K562 (cell line): Measurements from ENCODE around the gene BSPH1. TPM values are rescaled to one million over a fixed set of nuclear protein-coding genes. Genes with fewer than 3 reads are reported as not detected.

Experiments used
- ATAC-seq: fragments of 200-7000 bp; cut with Tn5 transposase; 3 replicates; pipeline ENCODE4 v1.9.1; 2020; ENCODE audit warnings: moderate library complexity
- BruUV-seq: library from RNA; stranded (reverse); fragments of 400-500 nt; replicated peaks from 2 replicates; lab custom pipeline; 2021; lab: Mats Ljungman, UMichigan
- CTCF ChIA-PET: fragments of 300-600 bp; formaldehyde crosslinking; extraction: SDS; loops from one replicate; lab custom pipeline; 2021; ENCODE audit warnings: low intra/inter-chr PET ratio; lab: Yijun Ruan, JAX
- POLR2A ChIA-PET: fragments of 300-600, 350-650 bp; sonication (Branson Sonifier 250); formaldehyde crosslinking; extraction: SDS; loops from one replicate; lab custom pipeline; 2021; ENCODE audit warnings: antibody characterized with exemption, inconsistent platforms; lab: Yijun Ruan, JAX
- DNase-seq, 4 experiments: peaks; one replicate each; pipeline versions ENCODE4 v3.0.0 to v3.0.0-alpha.2; 2011 to 2018; ENCODE audit warnings: low spot score in 3 of 4, mixed read lengths in 3 of 4; ENCODE audit errors: extremely low read depth in 1 of 4
- FAIRE-seq: peaks from 2 replicates; lab custom pipeline; 2011; peaks lifted over from hg19 to GRCh38; lab: Jason Lieb, UNC
- H2AFZ ChIP-seq: 2 replicates; pipeline ENCODE4 v1.6.0; 2011; ENCODE audit warnings: low read depth, low read length, control low read depth, inconsistent platforms
- H3K27ac ChIP-seq: fragments of 200-600 bp; 3 replicates; pipeline ENCODE4 v1.8.0; 2011; ENCODE audit warnings: low read depth, mild to moderate bottlenecking, control low read depth, inconsistent platforms, low read length, moderate library complexity, mixed read lengths; ENCODE audit errors: extremely low read depth
- H3K27me3 ChIP-seq, 2 experiments: fragments of 300-600 bp in 1 of 2; 2 replicates in 1 of 2; 3 replicates in 1 of 2; pipeline versions ENCODE4 v1.6.0 to v1.8.0; 2011; ENCODE audit warnings: inconsistent platforms in 2 of 2, low read length in 2 of 2, mild to moderate bottlenecking in 1 of 2, mixed read lengths in 1 of 2, moderate library complexity in 1 of 2; ENCODE audit not compliant: control insufficient read depth in 2 of 2, insufficient read depth in 2 of 2
- H3K36me3 ChIP-seq: fragments of 300-600 bp; 3 replicates; pipeline ENCODE4 v1.8.0; 2011; ENCODE audit warnings: mild to moderate bottlenecking, low read length, inconsistent platforms; ENCODE audit not compliant: control insufficient read depth, insufficient read depth
- H3K4me1 ChIP-seq, 2 experiments: fragments of 200-600 bp in 1 of 2; replicated peaks in 1 of 2; 2 replicates in 1 of 2; 3 replicates in 1 of 2; pipeline versions ENCODE4 v1.5.1 to v1.8.0; 2011; ENCODE audit warnings: inconsistent platforms in 2 of 2, low read length in 2 of 2, mild to moderate bottlenecking in 1 of 2, mixed read lengths in 1 of 2, moderate library complexity in 1 of 2; ENCODE audit not compliant: control insufficient read depth in 2 of 2, insufficient read depth in 2 of 2
- H3K4me2 ChIP-seq: 2 replicates; pipeline ENCODE4 v1.6.1; 2011; ENCODE audit warnings: low read length, control low read depth, inconsistent platforms, mixed read lengths; ENCODE audit not compliant: insufficient read depth
- H3K4me3 ChIP-seq: fragments of 200-600 bp; sonication (generic), shearing (Covaris generic); 2 replicates; pipeline ENCODE4 v1.5.1; 2016; ENCODE audit warnings: control low read depth, inconsistent platforms
- H3K79me2 ChIP-seq: fragments of 200-600 bp; 3 replicates; pipeline ENCODE4 v1.8.0; 2011; ENCODE audit warnings: low read length, inconsistent platforms; ENCODE audit not compliant: control insufficient read depth, insufficient read depth
- H3K9ac ChIP-seq, 2 experiments: 2 replicates each; pipeline versions ENCODE4 v1.6.0 to v1.6.1; 2011; ENCODE audit warnings: low read depth in 2 of 2, low read length in 2 of 2, control low read depth in 1 of 2, inconsistent platforms in 1 of 2, mild to moderate bottlenecking in 1 of 2, mixed read lengths in 1 of 2; ENCODE audit not compliant: insufficient read depth in 1 of 2
- H3K9me1 ChIP-seq: one replicate; pipeline ENCODE4 v1.6.0; 2011; ENCODE audit warnings: inconsistent platforms, mild to moderate bottlenecking, low read length, moderate library complexity; ENCODE audit not compliant: control insufficient read depth, insufficient read depth
- H3K9me3 ChIP-seq: replicated peaks from 2 replicates; pipeline ENCODE4 v1.5.1; 2011; ENCODE audit warnings: low read depth, low read length, inconsistent platforms; ENCODE audit not compliant: control insufficient read depth, insufficient read depth
- H4K20me1 ChIP-seq: replicated peaks from 2 replicates; pipeline ENCODE4 v1.6.1; 2011; ENCODE audit warnings: low read length, inconsistent platforms, mixed read lengths; ENCODE audit not compliant: control insufficient read depth, insufficient read depth
- CHD4 ChIP-seq: fragments of 200-600 bp; sonication (generic); IDR thresholded peaks from 3 replicates; pipeline ENCODE4 v1.6.1; 2012; ENCODE audit warnings: low read depth, mild to moderate bottlenecking, mixed read lengths, low read length, inconsistent platforms; ENCODE audit not compliant: insufficient read depth, insufficient replicate concordance, poor library complexity, severe bottlenecking
- NFIX ChIP-seq: fragments of 250-450 bp; sonication (Bioruptor Pico); IDR thresholded peaks from 2 replicates; pipeline ENCODE4 v1.4.0; 2020; ENCODE audit warnings: low read depth, mild to moderate bottlenecking, moderate library complexity
- SREBF2 ChIP-seq: sonication (generic); formaldehyde crosslinking; IDR thresholded peaks from 2 replicates; pipeline ENCODE4 v1.4.0; 2020; ENCODE audit warnings: mild to moderate bottlenecking, missing genetic modification reagents
- TCF7L2 ChIP-seq: fragments of 150-350 bp; IDR thresholded peaks from 2 replicates; pipeline ENCODE4 v1.6.1; 2016; ENCODE audit warnings: low read depth, mild to moderate bottlenecking, low read length, moderate library complexity
- TRIM24 ChIP-seq, 2 experiments: fragments of 450-650 bp; IDR thresholded peaks; 2 replicates each; pipeline ENCODE4 v1.6.1; 2016
- ZNF280A ChIP-seq: fragments of 450-650 bp; IDR thresholded peaks from 2 replicates; pipeline ENCODE4 v1.6.1; 2018; ENCODE audit warnings: mild to moderate bottlenecking, low read depth; ENCODE audit not compliant: partially characterized antibody
- ZNF408 ChIP-seq: fragments of 250-450 bp; sonication (Bioruptor Pico); IDR thresholded peaks from 2 replicates; pipeline ENCODE4 v1.4.0; 2020; ENCODE audit warnings: low read depth, mild to moderate bottlenecking, moderate library complexity
- ZNF551 ChIP-seq: fragments of 250-450 bp; sonication (Bioruptor Pico); IDR thresholded peaks from 2 replicates; pipeline ENCODE4 v1.5.0; 2021; ENCODE audit warnings: mild to moderate bottlenecking, moderate library complexity
- WGBS: fragments of 100-300 bp; shearing (Covaris generic); methylation state at CpG from one replicate; pipeline ENCODE4 v1.1.6; 2016; ENCODE audit warnings: low coverage, mixed read lengths; ENCODE audit not compliant: insufficient coverage; ENCODE audit errors: missing lambda C conversion rate; 5-methylcytosine and 5-hydroxymethylcytosine counted together
- in situ Hi-C: fragments of 300-500 bp; cut with MboI; formaldehyde crosslinking; loops from 4 replicates; pipeline ENCODE4 v1.15.0; 2018; ENCODE audit warnings: inconsistent platforms, mixed read lengths
- intact Hi-C: fragments of 100-400 bp; cut with micrococcal nuclease; formaldehyde crosslinking; loops from 2 replicates; pipeline ENCODE4 v1.14.2; 2022
- polyA plus RNA-seq, 8 experiments: library from polyadenylated mRNA; depleted of rRNA in 4 of 8; stranded (reverse) in 5 of 8; unstranded in 3 of 8; fragments of >200 nt; fragmentation: Nextera tagmentation in 2 of 8; fragmentation: Illumina TruSeq in 1 of 8; extraction: Ambion mirVana in 2 of 8; extraction: Trizol in 1 of 8; gene quantifications; 2 replicates each; pipeline versions ENCODE4 v1.2.1 to v1.2.3, GENCODE V29; 2011 to 2014; ENCODE audit warnings: inconsistent platforms in 1 of 8, missing spikeins in 1 of 8
- total RNA-seq, 7 experiments: library from RNA; depleted of rRNA in 6 of 7; stranded (reverse); fragments of >200 nt in 6 of 7; fragmentation: Illumina TruSeq in 2 of 7; extraction: Trizol in 2 of 7; gene quantifications; 2 replicates each; pipeline versions ENCODE4 v1.2.1 to v1.2.3, GENCODE V29; 2011 to 2021; ENCODE audit warnings: low replicate concordance in 1 of 7
- TF ChIP-seq, protein P1 (sequence below): fragments of 250-450 bp; sonication (Bioruptor Pico); IDR thresholded peaks from 2 replicates; pipeline ENCODE4 v1.4.0; 2020; ENCODE audit warnings: mild to moderate bottlenecking, moderate library complexity
- TF ChIP-seq, protein P2 (sequence below): sonication (generic); formaldehyde crosslinking; IDR thresholded peaks from 2 replicates; pipeline ENCODE4 v1.8.1; 2023; ENCODE audit warnings: mild to moderate bottlenecking, missing genetic modification reagents
- TF ChIP-seq, protein P3 (sequence below): sonication (generic); formaldehyde crosslinking; IDR thresholded peaks from 2 replicates; pipeline ENCODE4 v1.8.0; 2023; ENCODE audit warnings: missing genetic modification reagents, mild to moderate bottlenecking, borderline replicate concordance

BSPH1 gene
- total and polyA plus RNA-seq, 9 of the 15 experiments (the other 6 are each of a cell fraction or from before 2014, with no cell fraction given), result not detected

GRCh38 chr19:48036765-48037164, 44.8 kb upstream of the BSPH1 start:
- ATAC-seq (no peak), FAIRE-seq (no peak), DNase-seq (no peak)
- in situ Hi-C loops (no loop called here), intact Hi-C loops (no loop called here)
- WGBS, result 0% methylated on average over 2 of the region's 2 CpGs
- Histone ChIP-seq H3K9me1 (no peaks in the 10 kb centered on the region), H3K9me3 (peaks cover 2% of the 10 kb centered on the region), H3K4me3 (no peak overlapping the region), H3K9ac (no peak overlapping the region), H2AFZ (no peak overlapping the region), H3K4me1 (no peaks in the 10 kb centered on the region), H3K79me2 (no peaks in the 10 kb centered on the region), H3K27me3 (peaks cover 6 to 26% of the 10 kb centered on the region in 2 experiments; a peak in 3 of 5 replicates), H3K4me2 (no peak overlapping the region), H4K20me1 (no peaks in the 10 kb centered on the region), H3K36me3 (no peaks in the 10 kb centered on the region), H3K27ac (no peak overlapping the region)
- POLR2A ChIA-PET, result no interaction called here
- CTCF ChIA-PET, result no interaction called here
- BruUV-seq, result no TSS peak
- TF ChIP-seq ZNF551, result no peak
- TF ChIP-seq, protein P1, sequence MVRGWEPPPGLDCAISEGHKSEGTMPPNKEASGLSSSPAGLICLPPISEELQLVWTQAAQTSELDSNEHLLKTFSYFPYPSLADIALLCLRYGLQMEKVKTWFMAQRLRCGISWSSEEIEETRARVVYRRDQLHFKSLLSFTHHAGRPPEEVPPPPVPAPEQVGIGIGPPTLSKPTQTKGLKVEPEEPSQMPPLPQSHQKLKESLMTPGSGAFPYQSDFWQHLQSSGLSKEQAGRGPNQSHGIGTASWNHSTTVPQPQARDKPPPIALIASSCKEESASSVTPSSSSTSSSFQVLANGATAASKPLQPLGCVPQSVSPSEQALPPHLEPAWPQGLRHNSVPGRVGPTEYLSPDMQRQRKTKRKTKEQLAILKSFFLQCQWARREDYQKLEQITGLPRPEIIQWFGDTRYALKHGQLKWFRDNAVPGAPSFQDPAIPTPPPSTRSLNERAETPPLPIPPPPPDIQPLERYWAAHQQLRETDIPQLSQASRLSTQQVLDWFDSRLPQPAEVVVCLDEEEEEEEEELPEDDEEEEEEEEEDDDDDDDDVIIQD (CRISPR knock-in tag), result no peak
- no peak for TF ChIP-seq SREBF2 (CRISPR knock-in tag)
- TF ChIP-seq ZNF408 (CRISPR knock-in tag), result no peak
- TF ChIP-seq, protein P2, sequence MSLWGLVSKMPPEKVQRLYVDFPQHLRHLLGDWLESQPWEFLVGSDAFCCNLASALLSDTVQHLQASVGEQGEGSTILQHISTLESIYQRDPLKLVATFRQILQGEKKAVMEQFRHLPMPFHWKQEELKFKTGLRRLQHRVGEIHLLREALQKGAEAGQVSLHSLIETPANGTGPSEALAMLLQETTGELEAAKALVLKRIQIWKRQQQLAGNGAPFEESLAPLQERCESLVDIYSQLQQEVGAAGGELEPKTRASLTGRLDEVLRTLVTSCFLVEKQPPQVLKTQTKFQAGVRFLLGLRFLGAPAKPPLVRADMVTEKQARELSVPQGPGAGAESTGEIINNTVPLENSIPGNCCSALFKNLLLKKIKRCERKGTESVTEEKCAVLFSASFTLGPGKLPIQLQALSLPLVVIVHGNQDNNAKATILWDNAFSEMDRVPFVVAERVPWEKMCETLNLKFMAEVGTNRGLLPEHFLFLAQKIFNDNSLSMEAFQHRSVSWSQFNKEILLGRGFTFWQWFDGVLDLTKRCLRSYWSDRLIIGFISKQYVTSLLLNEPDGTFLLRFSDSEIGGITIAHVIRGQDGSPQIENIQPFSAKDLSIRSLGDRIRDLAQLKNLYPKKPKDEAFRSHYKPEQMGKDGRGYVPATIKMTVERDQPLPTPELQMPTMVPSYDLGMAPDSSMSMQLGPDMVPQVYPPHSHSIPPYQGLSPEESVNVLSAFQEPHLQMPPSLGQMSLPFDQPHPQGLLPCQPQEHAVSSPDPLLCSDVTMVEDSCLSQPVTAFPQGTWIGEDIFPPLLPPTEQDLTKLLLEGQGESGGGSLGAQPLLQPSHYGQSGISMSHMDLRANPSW (CRISPR knock-in tag), result no peak
- TF ChIP-seq, protein P3, sequence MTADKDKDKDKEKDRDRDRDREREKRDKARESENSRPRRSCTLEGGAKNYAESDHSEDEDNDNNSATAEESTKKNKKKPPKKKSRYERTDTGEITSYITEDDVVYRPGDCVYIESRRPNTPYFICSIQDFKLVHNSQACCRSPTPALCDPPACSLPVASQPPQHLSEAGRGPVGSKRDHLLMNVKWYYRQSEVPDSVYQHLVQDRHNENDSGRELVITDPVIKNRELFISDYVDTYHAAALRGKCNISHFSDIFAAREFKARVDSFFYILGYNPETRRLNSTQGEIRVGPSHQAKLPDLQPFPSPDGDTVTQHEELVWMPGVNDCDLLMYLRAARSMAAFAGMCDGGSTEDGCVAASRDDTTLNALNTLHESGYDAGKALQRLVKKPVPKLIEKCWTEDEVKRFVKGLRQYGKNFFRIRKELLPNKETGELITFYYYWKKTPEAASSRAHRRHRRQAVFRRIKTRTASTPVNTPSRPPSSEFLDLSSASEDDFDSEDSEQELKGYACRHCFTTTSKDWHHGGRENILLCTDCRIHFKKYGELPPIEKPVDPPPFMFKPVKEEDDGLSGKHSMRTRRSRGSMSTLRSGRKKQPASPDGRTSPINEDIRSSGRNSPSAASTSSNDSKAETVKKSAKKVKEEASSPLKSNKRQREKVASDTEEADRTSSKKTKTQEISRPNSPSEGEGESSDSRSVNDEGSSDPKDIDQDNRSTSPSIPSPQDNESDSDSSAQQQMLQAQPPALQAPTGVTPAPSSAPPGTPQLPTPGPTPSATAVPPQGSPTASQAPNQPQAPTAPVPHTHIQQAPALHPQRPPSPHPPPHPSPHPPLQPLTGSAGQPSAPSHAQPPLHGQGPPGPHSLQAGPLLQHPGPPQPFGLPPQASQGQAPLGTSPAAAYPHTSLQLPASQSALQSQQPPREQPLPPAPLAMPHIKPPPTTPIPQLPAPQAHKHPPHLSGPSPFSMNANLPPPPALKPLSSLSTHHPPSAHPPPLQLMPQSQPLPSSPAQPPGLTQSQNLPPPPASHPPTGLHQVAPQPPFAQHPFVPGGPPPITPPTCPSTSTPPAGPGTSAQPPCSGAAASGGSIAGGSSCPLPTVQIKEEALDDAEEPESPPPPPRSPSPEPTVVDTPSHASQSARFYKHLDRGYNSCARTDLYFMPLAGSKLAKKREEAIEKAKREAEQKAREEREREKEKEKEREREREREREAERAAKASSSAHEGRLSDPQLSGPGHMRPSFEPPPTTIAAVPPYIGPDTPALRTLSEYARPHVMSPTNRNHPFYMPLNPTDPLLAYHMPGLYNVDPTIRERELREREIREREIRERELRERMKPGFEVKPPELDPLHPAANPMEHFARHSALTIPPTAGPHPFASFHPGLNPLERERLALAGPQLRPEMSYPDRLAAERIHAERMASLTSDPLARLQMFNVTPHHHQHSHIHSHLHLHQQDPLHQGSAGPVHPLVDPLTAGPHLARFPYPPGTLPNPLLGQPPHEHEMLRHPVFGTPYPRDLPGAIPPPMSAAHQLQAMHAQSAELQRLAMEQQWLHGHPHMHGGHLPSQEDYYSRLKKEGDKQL (CRISPR knock-in tag), result no peak
- TF ChIP-seq TCF7L2, result no peak
- TF ChIP-seq NFIX (CRISPR knock-in tag), result no peak
- no peak for TF ChIP-seq CHD4
- no peak for TF ChIP-seq ZNF280A
- TF ChIP-seq TRIM24 (IDR thresholded peaks at IDR 0.05), result peak in 1 of 2 experiments; percentile 25; a peak in 1 of 4 replicates
